ENCODE data around the gene ATG14.

ATG14 gene

GRCh38 chr14:55329999-55330710 is 81.5 kb downstream of the ATG14 start:
- no peak overlapping the region for H3K4me3 ChIP-seq (ENCODE audit: low read depth, low read length)
- DNase-seq (ENCODE audit: low read depth), result no peak

DNA sequence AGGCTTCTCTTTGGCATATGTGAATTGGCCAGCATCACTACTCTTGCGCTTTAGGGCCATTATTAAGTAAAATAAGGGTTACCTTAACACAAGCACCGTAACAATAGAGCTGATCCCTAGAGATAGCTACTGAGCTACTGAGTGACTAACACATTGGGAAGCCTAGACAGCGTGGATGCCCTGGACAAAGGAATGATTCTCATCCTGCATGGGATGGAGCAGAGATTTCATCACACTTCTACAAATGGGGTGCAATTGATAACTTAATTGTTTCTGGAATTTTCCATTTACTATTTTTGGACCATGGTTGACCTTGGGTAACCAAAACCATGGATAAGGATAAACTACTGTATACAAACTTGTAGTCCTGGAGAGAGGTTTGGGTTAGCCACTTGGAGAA is 83.3 kb downstream of the ATG14 start:
- DNase-seq (ENCODE audit: low read depth), result peak; percentile 5

GRCh38 chr14:55327179-55327578 is 84.5 kb downstream of the ATG14 start:
- DNase-seq (ENCODE audit: low read depth), result no peak
- no peak overlapping the region for H3K4me3 ChIP-seq (ENCODE audit: low read depth, low read length)

More for the DNA sequence above, 83.3 kb downstream of the ATG14 start:
- H3K4me3 ChIP-seq (ENCODE audit: low read depth, low read length), result no peak overlapping the region

- H3K4me3 ChIP-seq (ENCODE audit: low read depth, low read length), result no peak overlapping the region
Measured at GRCh38 chr14:55324812-55325211, 86.8 kb downstream of the ATG14 start.

DNA sequence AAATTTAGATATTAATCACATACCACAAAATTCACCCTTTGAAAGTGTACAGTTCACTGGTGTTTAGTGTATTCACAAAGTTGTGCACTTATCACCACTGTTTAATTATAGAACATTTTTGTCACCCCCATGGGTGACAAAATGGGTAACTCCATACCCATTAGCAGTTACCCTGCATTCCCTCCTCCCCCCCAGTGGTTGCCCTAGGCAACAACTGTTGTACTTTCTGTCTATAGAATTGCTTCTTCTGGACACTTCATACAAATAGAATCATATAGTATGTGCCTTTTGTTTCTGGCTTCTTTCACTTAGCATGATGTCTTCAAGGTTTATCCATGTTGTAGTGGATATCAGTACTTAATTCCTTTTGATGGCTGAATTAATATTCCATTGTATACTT is 87.7 kb downstream of the ATG14 start:
- DNase-seq (ENCODE audit: low read depth), result no peak

More at GRCh38 chr14:55324812-55325211, 86.8 kb downstream of the ATG14 start:
- no peak for DNase-seq (ENCODE audit: low read depth)

GRCh38 chr14:55318694-55319093 is 92.9 kb downstream of the ATG14 start:
- no peak for DNase-seq (ENCODE audit: low read depth)
- no peak overlapping the region for H3K4me3 ChIP-seq (ENCODE audit: low read depth, low read length)

More for the DNA sequence above, 87.7 kb downstream of the ATG14 start:
- no peak overlapping the region for H3K4me3 ChIP-seq (ENCODE audit: low read depth, low read length)

DNA sequence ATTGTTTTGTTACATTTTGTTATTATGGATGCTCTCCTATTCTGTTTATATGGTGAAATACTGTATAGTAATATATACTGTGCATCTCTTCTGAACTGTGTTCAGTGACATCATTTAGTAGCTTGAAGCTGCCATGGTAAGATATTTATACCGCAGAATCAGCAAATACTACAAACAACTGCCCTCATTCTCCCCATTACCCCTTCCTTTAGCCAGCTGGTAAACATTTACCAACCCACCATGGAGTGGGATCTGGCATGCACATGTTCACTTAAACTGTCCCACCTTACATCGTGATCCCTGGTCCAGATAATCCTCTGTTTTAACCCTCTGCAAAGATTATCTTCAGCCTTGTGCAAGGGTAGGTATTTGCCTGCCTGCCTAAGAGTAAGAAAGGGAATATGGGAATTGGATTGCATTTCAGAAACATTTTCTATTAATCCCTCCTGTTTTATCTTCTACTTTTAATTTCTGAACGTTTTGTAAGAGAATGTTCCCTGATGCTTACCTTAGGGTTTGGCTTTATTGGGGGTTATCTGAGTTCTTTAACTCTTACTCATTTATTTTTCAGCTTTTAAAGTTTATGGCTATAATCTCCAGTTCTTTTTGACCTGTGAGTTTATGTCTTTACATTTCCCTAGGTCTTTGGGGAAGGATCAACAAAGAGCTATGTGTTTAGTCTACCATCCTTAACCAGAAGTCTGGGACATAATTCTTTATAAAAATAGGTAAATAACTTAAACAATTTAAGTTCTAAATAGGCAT is 93.9 kb downstream of the ATG14 start:
- DNase-seq (ENCODE audit: low read depth), result no peak
- no peak overlapping the region for H3K4me3 ChIP-seq (ENCODE audit: low read depth, low read length)

DNA sequence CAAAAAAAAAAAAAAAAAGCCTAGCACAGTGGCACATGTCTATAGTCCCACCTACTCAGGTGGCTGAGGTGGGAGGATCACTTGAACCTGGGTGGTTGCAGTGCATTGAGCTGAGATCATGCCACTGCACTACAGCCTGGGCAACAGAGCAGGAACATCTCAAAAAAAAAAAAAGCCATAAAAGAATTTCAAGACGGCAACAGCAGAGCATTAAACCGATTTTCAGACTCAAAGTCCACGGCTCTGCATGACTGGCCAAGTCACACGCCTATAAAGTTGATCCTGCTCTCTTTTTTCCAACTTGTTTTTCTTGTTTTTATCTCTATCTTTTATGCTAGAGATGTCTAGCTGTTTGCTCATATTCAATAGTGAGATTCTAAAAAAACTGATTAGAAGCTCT is 95.1 kb downstream of the ATG14 start:
- H3K4me3 ChIP-seq (ENCODE audit: low read depth, low read length), result no peak overlapping the region
- DNase-seq (ENCODE audit: low read depth), result no peak
